H1 (cell line): ENCODE measurements around the gene E2F2. TPM values are rescaled to one million over a fixed set of nuclear protein-coding genes. Genes with fewer than 3 reads are reported as not detected.

Experiments
- KDM4A ChIP-seq: IDR thresholded peaks from one replicate; pipeline ENCODE4 v1.7.1; 2012; ENCODE audit warnings: low read depth, mild to moderate bottlenecking, moderate library complexity, low read length, inconsistent platforms; ENCODE audit not compliant: severe bottlenecking
- SP4 ChIP-seq: IDR thresholded peaks from 2 replicates; pipeline ENCODE4 v1.6.1; 2012; ENCODE audit warnings: low read length, inconsistent platforms
- polyA plus RNA-seq, 7 experiments: library from polyadenylated mRNA; depleted of rRNA in 3 of 7; stranded (reverse) in 5 of 7; unstranded in 2 of 7; fragments of >200 nt in 5 of 7; fragments of 200-250 nt in 2 of 7; gene quantifications; 1 replicate in 5 of 7; 2 replicates in 1 of 7; 4 replicates in 1 of 7; pipeline versions ENCODE4 v1.2.1 to v1.2.3, GENCODE V29; 2011 to 2013; ENCODE audit warnings: missing spikeins in 2 of 7, mixed read lengths in 2 of 7
- total RNA-seq: library from RNA; stranded (reverse); fragmentation: NEBNext Ultra II Directional; extraction: Animal tissue kit (Norgen Biotek cat#: 25700); gene quantifications from 2 replicates; pipeline ENCODE4 v1.2.1, GENCODE V29; 2021

E2F2 gene
- total and polyA plus RNA-seq, 2 of the 8 experiments (the other 6 are each of a cell fraction or from before 2014, with no cell fraction given): 1.8 to 7.0 TPM

DNA sequence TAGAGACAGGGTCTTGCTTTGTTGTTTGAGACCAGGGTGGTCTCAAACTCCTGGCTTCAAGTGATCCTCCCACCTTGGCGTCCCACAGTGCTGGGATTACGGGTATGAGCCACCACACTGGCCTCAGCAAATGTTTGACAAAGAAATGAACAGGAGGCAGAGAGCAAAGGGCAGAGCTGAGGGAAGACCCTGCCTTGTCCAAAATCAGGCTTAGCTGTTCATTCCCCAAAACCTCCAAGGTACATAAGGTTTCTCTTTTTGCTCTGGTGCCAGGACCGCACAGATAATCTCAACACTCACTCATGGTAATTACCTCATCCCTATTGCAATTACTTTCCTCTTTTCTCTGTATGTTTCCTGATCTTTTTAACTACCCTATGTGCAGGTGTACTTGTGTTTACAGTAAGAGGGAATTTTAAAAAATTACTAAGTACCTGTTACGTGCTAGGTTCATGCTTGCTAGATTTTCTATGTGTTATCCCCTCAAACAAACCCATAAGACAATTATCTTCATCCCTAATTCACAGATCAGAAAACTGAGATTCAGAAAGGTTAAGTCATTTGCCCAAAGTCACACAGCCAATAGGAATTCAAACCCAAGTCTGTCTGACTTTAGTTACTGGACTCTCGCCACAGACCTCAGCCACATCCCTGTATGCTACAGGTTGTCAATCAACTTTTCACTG lies 58.5 kb downstream of the E2F2 start (continued):
- TF ChIP-seq KDM4A (no peak), SP4 (no peak)
- TF ChIP-seq, all 59 proteins: peak for 0
